22Rv1 (cell line): ENCODE data around the gene RBBP9.
A peak's percentile ranks its signal among the peaks of the same experiment; 100 is the strongest.

Experiments used
- H3K27ac ChIP-seq: fragments of 450-650 bp; 2 replicates; pipeline ENCODE4 v1.5.1; 2017
- ZFX ChIP-seq: fragments of 450-650 bp; IDR thresholded peaks from 2 replicates; pipeline ENCODE4 v1.6.1; 2017; ENCODE audit warnings: antibody characterized with exemption, borderline replicate concordance
- TF ChIP-seq, protein P1 (sequence below): fragments of 450-650 bp; IDR thresholded peaks from 2 replicates; pipeline ENCODE4 v1.5.1; 2017; ENCODE audit warnings: mild to moderate bottlenecking

Gene RBBP9

DNA sequence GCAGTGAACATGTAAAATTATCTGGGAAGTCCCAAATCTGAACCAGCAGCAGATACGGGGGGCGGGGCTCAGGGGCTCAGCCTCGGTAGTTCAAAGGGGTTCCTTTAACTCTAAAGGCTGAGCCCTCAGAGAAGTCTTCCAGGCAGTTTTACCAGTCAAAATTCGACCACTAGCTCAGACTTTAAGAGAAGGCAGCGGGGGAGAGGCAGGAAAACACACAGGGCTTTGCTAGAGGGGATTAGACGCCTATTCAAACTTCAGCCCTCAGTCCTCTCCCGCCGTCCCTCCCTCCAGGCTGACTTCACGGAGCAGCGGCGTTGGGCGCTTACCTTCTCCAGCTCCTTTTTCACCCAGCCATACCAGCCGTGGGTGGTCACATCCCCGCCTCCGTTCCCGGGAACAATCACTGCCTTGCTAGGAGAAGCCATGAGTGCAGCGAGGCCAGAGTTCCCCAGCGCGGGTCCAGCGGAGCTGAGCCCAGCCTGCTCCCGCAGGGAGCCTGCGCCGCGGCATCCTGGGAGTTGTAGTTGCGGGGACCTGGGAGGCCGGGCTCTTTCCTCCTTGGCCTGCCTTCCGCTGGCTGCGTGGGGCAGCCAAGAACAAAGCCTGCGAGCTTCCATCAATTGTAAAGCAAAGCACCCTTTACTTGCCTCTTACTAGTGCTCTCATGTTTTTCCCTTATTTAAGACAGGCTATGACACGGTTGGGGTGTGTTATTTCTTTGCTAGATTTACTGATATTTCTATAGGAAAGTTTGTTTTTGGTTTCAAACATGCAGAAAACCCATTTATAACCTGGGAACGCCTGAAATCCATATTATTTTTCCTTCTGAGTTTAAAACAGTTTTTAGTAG lies at the start of gene RBBP9:
TSS of gene RBBP9 (minus strand) at position 486 of the 853 bp plus-strand sequence. CDS start at position 428, 58 bp downstream.
- peak within 1 kb of the TSS; percentile 62 for H3K27ac ChIP-seq
- TF ChIP-seq ZFX: no peak
- TF ChIP-seq, protein P1, sequence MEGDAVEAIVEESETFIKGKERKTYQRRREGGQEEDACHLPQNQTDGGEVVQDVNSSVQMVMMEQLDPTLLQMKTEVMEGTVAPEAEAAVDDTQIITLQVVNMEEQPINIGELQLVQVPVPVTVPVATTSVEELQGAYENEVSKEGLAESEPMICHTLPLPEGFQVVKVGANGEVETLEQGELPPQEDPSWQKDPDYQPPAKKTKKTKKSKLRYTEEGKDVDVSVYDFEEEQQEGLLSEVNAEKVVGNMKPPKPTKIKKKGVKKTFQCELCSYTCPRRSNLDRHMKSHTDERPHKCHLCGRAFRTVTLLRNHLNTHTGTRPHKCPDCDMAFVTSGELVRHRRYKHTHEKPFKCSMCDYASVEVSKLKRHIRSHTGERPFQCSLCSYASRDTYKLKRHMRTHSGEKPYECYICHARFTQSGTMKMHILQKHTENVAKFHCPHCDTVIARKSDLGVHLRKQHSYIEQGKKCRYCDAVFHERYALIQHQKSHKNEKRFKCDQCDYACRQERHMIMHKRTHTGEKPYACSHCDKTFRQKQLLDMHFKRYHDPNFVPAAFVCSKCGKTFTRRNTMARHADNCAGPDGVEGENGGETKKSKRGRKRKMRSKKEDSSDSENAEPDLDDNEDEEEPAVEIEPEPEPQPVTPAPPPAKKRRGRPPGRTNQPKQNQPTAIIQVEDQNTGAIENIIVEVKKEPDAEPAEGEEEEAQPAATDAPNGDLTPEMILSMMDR: no peak

DNA sequence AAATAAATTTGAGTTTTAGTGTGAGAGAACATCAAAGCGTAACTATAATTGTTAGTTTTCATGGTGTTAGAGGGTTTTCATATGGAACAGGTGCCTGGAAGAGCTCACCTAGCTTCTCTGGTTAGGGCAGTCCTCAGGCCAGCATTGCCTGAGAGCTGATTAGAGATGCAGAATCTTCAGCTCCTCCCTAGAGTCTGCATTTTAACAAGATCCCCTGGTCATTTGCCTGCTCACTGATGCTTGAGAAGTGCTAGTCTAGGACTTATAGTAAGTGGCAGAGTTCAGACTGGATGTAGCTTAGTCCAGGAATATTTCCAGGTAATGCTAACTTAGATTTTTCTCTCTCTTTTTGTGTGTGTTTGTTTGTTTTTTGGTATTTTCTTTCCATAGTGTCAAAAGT lies 48.5 kb upstream of the RBBP9 start:
- no peak overlapping the region for H3K27ac ChIP-seq
- no peak for TF ChIP-seq ZFX
- TF ChIP-seq, protein P1: no peak

DNA sequence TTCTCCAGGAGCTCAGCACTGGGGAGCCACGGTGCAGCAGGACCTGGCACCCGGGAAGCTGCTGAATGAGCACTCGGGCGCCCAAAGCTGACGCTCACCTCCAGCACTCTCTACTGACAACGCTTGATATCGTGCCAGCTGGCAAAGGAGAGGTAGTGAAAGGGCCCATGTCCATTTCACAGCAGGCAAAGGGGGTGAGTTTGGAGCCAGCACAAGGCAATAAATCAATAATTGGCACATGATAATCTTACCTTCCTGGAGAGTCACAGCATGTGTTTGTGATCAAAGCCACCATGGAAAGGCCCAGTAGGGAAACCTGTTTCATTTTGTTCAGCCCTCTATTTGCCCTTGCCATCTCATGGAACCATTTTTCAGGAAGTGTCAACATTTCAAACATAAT lies 46.9 kb upstream of the RBBP9 start:
- TF ChIP-seq, protein P1: no peak
- H3K27ac ChIP-seq: no peak overlapping the region

DNA sequence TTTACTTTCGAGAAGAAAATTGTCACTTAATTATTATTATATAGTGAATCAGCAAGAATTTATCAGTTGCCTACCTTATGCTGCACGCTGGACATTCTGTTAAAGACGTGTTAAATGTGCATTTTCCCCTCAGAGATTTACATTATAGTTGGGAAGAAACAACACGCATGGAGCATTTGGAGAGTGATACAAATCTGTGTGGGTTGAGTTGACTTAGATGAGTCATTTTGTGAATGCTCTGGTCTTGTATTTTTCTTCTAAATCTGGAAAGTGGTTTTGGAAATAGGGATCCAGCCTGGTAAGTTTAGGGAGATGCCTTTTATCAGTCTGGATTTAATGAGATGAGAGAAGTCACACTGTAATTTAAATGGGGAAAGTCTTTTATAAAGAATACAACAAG lies 46.2 kb upstream of the RBBP9 start:
- no peak for TF ChIP-seq ZFX
- TF ChIP-seq, protein P1: no peak

DNA sequence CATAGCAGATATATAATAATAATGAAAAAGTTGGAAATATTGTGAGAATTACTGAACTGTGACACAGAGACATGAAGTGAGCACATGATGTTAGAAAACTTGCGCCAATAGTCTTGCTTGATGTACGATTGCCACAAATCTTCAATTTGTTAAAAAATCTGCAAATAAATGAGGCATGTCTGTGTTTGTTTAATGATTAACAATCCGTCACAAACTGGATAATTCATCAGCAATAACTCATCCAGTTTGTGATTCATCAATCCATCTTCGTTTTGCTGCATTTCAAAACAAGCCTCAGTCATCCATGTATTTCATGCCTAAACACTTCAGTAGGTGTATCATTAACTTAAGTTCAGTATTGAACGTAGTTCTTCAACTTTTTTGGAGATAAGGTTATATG lies 44.7 kb upstream of the RBBP9 start:
- no peak overlapping the region for H3K27ac ChIP-seq
- no peak for TF ChIP-seq ZFX
- TF ChIP-seq, protein P1: no peak

More for the DNA sequence above, 46.2 kb upstream of the RBBP9 start:
- H3K27ac ChIP-seq: no peak overlapping the region

DNA sequence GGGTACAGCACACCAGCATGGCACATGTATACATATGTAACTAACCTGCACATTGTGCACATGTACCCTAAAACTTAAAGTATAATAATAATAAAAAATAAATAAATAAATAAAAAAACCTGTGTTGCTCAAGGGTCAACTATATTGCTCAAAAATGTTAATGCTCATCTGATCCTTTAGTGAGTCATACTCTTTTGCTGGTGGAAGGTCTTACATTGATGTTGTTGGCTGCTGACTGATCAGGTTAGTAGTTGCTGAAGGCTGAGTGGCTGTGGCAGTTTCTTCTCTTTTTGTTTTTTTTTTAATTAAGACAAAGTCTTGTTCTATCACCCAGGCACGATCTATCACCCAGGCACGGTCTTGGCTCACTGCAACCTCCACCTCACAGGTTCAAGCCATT lies 40.6 kb upstream of the RBBP9 start:
- H3K27ac ChIP-seq: no peak overlapping the region
- TF ChIP-seq, protein P1: no peak
- no peak for TF ChIP-seq ZFX

DNA sequence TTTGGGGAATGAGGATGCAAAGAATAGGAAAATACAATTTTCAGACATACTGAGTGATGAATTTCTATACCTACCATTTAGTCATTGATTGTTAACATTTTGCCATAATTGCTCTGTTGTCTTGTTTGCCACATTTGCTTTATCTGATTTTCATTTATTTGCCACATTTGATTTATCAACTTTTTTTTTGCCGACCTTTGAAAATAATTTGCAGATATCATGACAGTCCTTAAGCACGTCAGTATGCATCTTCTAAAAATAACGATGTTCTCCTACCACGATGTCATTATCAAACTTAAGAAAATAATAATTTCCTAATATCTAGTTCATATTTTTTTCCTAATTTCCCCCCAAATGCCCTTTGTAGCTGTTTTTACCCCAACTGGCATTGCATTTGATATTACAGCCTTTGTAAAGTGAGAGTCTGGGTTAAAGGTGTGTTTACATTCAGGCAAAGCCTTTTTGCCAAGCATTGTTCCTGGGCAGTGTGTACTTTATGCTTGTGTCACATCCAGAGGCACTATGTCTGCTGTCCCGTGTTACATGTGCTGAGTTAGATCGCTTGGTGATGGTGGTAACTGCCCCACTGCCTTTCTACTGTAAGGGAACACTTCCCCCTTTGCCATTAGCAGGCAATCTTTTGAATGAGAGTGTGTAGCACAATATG lies 37.1 kb upstream of the RBBP9 start:
- H3K27ac ChIP-seq: no peak overlapping the region

More for the DNA sequence above, 37.1 kb upstream of the RBBP9 start:
- TF ChIP-seq, protein P1: no peak
- no peak for TF ChIP-seq ZFX
